Measurements from ENCODE around the gene DRAM1.

- no peak for TF ChIP-seq GABPA (IDR thresholded peaks at IDR 0.05; ENCODE audit: low read depth)
- TF ChIP-seq BCL3 (IDR thresholded peaks at IDR 0.05; ENCODE audit: borderline replicate concordance, insufficient read depth, low read depth, low read length, poor library complexity, severe bottlenecking), result no peak
- TF ChIP-seq IRF3 (IDR thresholded peaks at IDR 0.05), result no peak
These were observed 30.1 kb upstream of the DRAM1 start for GRCh38 chr12:101847325-101847724.
